Tibial nerve (tissue), 4 donors: ENCODE data around the gene NPDC1. TPM values are rescaled to one million over a fixed set of nuclear protein-coding genes. Genes with fewer than 3 reads are reported as not detected.

Experiments
- DNase-seq, 2 donors: peaks; one replicate each; pipeline ENCODE4 v3.0.0-alpha.2; 2019; ENCODE audit warnings: low spot score in 2 of 2
- H3K27ac ChIP-seq, 4 donors: fragments of 200-600 bp; sonication (generic) in 3 of 4; one replicate each; pipeline ENCODE4 v1.5.1; 2017 to 2019; ENCODE audit warnings: mild to moderate bottlenecking in 1 of 4
- H3K27me3 ChIP-seq, 2 donors: fragments of 200-600 bp; sonication (generic) in 1 of 2; one replicate each; pipeline versions ENCODE4 v1.5.1 to v1.6.0; 2017 to 2019
- H3K36me3 ChIP-seq, 3 donors: fragments of 200-600 bp; sonication (generic); one replicate each; pipeline ENCODE4 v1.5.1; 2018 to 2019
- H3K4me1 ChIP-seq, 4 donors: fragments of 200-600 bp; sonication (generic) in 3 of 4; one replicate each; pipeline ENCODE4 v1.5.1; 2017 to 2019
- H3K4me3 ChIP-seq, 4 donors: fragments of 200-600 bp; sonication (generic) in 3 of 4; one replicate each; pipeline ENCODE4 v1.5.1; 2017 to 2019; ENCODE audit warnings: mild to moderate bottlenecking in 1 of 4, moderate library complexity in 1 of 4
- H3K9me3 ChIP-seq, 4 donors: fragments of 200-600 bp; sonication (generic) in 3 of 4; one replicate each; pipeline ENCODE4 v1.5.1; 2017 to 2019
- CTCF ChIP-seq, 5 experiments: fragments of 200-600 bp in 3 of 5; fragments of 450-650 bp in 2 of 5; sonication (generic) in 3 of 5; IDR thresholded peaks; one replicate each; pipeline ENCODE4 v1.5.1; 2016 to 2019; ENCODE audit warnings: antibody characterized with exemption in 5 of 5, mild to moderate bottlenecking in 3 of 5, moderate library complexity in 2 of 5
- EP300 ChIP-seq, 2 donors: sonication (generic); formaldehyde crosslinking; IDR thresholded peaks; one replicate each; pipeline ENCODE4 v1.6.1; 2017; ENCODE audit warnings: antibody characterized with exemption in 2 of 2, mild to moderate bottlenecking in 1 of 2
- POLR2A ChIP-seq, 2 donors: fragments of 450-650 bp; IDR thresholded peaks; one replicate each; pipeline ENCODE4 v1.6.1; 2017; ENCODE audit warnings: antibody characterized with exemption in 2 of 2, mild to moderate bottlenecking in 2 of 2, moderate library complexity in 2 of 2
- WGBS, 2 donors: methylation state at CpG; one replicate each; pipeline ENCODE4 v1.1.5; 2018; 5-methylcytosine and 5-hydroxymethylcytosine counted together
- total RNA-seq, 4 donors: library from RNA; depleted of rRNA; stranded (reverse); fragments of >200 nt; gene quantifications; one replicate each; pipeline ENCODE4 v1.1.0, GENCODE V29; 2016

NPDC1 gene
- total RNA-seq, 4 donors from 2014 or later: 80.6 to 269 (median 182) TPM

- TF ChIP-seq EP300 (IDR thresholded peaks at IDR 0.05) (no peak), POLR2A (IDR thresholded peaks at IDR 0.05) (no peak), CTCF (IDR thresholded peaks at IDR 0.05) (no peak)
- peaks cover 0 to 35% (median 13%) of the 10 kb centered on the region in 4 donors for H3K4me1 ChIP-seq
- H3K27ac ChIP-seq: no peak overlapping the region
- no peaks in the 10 kb centered on the region for H3K36me3 ChIP-seq
- WGBS, 2 donors: 30 to 37% methylated on average over 3 to 4 of the region's 52 CpGs
- H3K9me3 ChIP-seq: no peaks in the 10 kb centered on the region
- DNase-seq: no peak
- H3K4me3 ChIP-seq: peak overlapping the region in 1 of 4 donors; percentile 50
- peaks cover 0 to 8% of the 10 kb centered on the region in 2 donors for H3K27me3 ChIP-seq
Observed at GRCh38 chr9:137069508-137070091, 23.6 kb upstream of the NPDC1 start.

GRCh38 chr9:137068539-137069507, 22.8 kb upstream of the NPDC1 start:
- H3K4me1 ChIP-seq: peaks cover 0 to 42% (median 18%) of the 10 kb centered on the region in 4 donors
- no peak overlapping the region for H3K27ac ChIP-seq
- H3K36me3 ChIP-seq: no peaks in the 10 kb centered on the region
- H3K9me3 ChIP-seq: no peaks in the 10 kb centered on the region
- WGBS, 2 donors: 74 to 77% methylated on average over 8 to 17 of the region's 17 CpGs
- H3K27me3 ChIP-seq: peaks cover 0 to 8% of the 10 kb centered on the region in 2 donors
- no peak overlapping the region for H3K4me3 ChIP-seq
- TF ChIP-seq CTCF (IDR thresholded peaks at IDR 0.05) (no peak), POLR2A (IDR thresholded peaks at IDR 0.05) (no peak), EP300 (IDR thresholded peaks at IDR 0.05) (no peak)
- no peak for DNase-seq

GRCh38 chr9:137067860-137068538, 22.0 kb upstream of the NPDC1 start:
- Histone ChIP-seq H3K36me3 (no peaks in the 10 kb centered on the region), H3K27me3 (peaks cover 0 to 8% of the 10 kb centered on the region in 2 donors), H3K27ac (no peak overlapping the region), H3K9me3 (no peaks in the 10 kb centered on the region), H3K4me1 (peaks cover 0 to 51% (median 20%) of the 10 kb centered on the region in 4 donors), H3K4me3 (no peak overlapping the region)
- WGBS, 2 donors: 40 to 57% methylated on average over 8 to 11 of the region's 12 CpGs
- TF ChIP-seq EP300 (IDR thresholded peaks at IDR 0.05) (no peak), CTCF (IDR thresholded peaks at IDR 0.05) (peak; percentile 74 to 88 (median 82))
- peak; percentile 55 to 67 for DNase-seq

- DNase-seq: no peak
Observed at GRCh38 chr9:137066096-137066861, 20.3 kb upstream of the NPDC1 start.

More at GRCh38 chr9:137066096-137066861, 20.3 kb upstream of the NPDC1 start:
- Histone ChIP-seq H3K27ac (no peak overlapping the region), H3K4me3 (no peak overlapping the region), H3K36me3 (no peaks in the 10 kb centered on the region), H3K9me3 (no peaks in the 10 kb centered on the region), H3K27me3 (peaks cover 0 to 8% of the 10 kb centered on the region in 2 donors), H3K4me1 (peaks cover 0 to 41% (median 17%) of the 10 kb centered on the region in 4 donors)
- TF ChIP-seq EP300 (IDR thresholded peaks at IDR 0.05) (no peak), POLR2A (IDR thresholded peaks at IDR 0.05) (no peak), CTCF (IDR thresholded peaks at IDR 0.05) (no peak)
- WGBS, 2 donors: 78 to 88% methylated on average over 10 to 13 of the region's 26 CpGs
